Measurements from ENCODE around the gene ARMS2. TPM values are rescaled to one million over a fixed set of nuclear protein-coding genes. Genes with fewer than 3 reads are reported as not detected.

Gene ARMS2
- total RNA-seq, 1 donor from 2014 or later, result not detected

- DNase-seq (ENCODE audit: low spot score), result peak; percentile 20
These were observed 4.0 kb upstream of the ARMS2 start for GRCh38 chr10:122450353-122450990.

GRCh38 chr10:122454071-122454470 is 382 bp upstream of the ARMS2 start:
- DNase-seq (ENCODE audit: low spot score), result peak; percentile 22

- DNase-seq (ENCODE audit: low spot score), result no peak
These were observed 1.1 kb downstream of the ARMS2 start for GRCh38 chr10:122455376-122456079.

- DNase-seq (ENCODE audit: low spot score), result no peak
These were observed 3.5 kb downstream of the ARMS2 start for GRCh38 chr10:122457934-122458333.

GRCh38 chr10:122458693-122459092 is 4.2 kb downstream of the ARMS2 start:
- DNase-seq (ENCODE audit: low spot score), result no peak

GRCh38 chr10:122459561-122460273 is 5.3 kb downstream of the ARMS2 start:
- no peak for DNase-seq (ENCODE audit: low spot score)

- no peak for DNase-seq (ENCODE audit: low spot score)
These were observed 6.4 kb downstream of the ARMS2 start for GRCh38 chr10:122460891-122461293.

GRCh38 chr10:122461367-122461728 is 6.9 kb downstream of the ARMS2 start, which contains the start of gene HTRA1:
Gene HTRA1, plus strand, starts transcription at chr10:122461553. Its CDS starts 100 bp downstream, at chr10:122461653.
- peak; percentile 82 for DNase-seq (ENCODE audit: low spot score)

- no peak for DNase-seq (ENCODE audit: low spot score)
These were observed 7.5 kb downstream of the ARMS2 start for GRCh38 chr10:122461729-122462532.

GRCh38 chr10:122462533-122463465 is 8.3 kb downstream of the ARMS2 start:
- DNase-seq (ENCODE audit: low spot score), result peak; percentile 50

- DNase-seq (ENCODE audit: low spot score), result no peak
These were observed 9.2 kb downstream of the ARMS2 start for GRCh38 chr10:122463466-122464249.

GRCh38 chr10:122464250-122464510 is 9.7 kb downstream of the ARMS2 start:
- no peak for DNase-seq (ENCODE audit: low spot score)

GRCh38 chr10:122464586-122464985 is 10.1 kb downstream of the ARMS2 start:
- no peak for DNase-seq (ENCODE audit: low spot score)

GRCh38 chr10:122465401-122466040 is 11.1 kb downstream of the ARMS2 start:
- DNase-seq (ENCODE audit: low spot score), result no peak

- no peak for DNase-seq (ENCODE audit: low spot score)
These were observed 12.5 kb downstream of the ARMS2 start for GRCh38 chr10:122466951-122467381.

- DNase-seq (ENCODE audit: low spot score), result no peak
These were observed 13.2 kb downstream of the ARMS2 start for GRCh38 chr10:122467701-122468100.

- DNase-seq (ENCODE audit: low spot score), result no peak
These were observed 14.0 kb downstream of the ARMS2 start for GRCh38 chr10:122468307-122468925.

- peak; percentile 54 for DNase-seq (ENCODE audit: low spot score)
These were observed 14.7 kb downstream of the ARMS2 start for GRCh38 chr10:122468926-122469781.

Data from umbilical cord (tissue), 2 donors.